D721Med (cell line): Measurements from ENCODE around the gene BAZ2B.

Source experiments
- DNase-seq: peaks from one replicate; pipeline ENCODE4 v3.0.0; 2011; ENCODE audit warnings: low spot score; ENCODE audit not compliant: insufficient read length
- FAIRE-seq: peaks from 2 replicates; lab custom pipeline; 2011; peaks lifted over from hg19 to GRCh38; lab: Jason Lieb, UNC
- CTCF ChIP-seq: IDR thresholded peaks from 2 replicates; pipeline ENCODE4 v1.5.1; 2012; ENCODE audit warnings: mild to moderate bottlenecking, control low read depth; ENCODE audit not compliant: insufficient read depth; ENCODE audit errors: missing control alignments

Gene BAZ2B

GRCh38 chr2:159317392-159318088 is 298.8 kb downstream of the BAZ2B start:
- no peak for TF ChIP-seq CTCF
- DNase-seq = no peak
- FAIRE-seq = no peak

- no peak for TF ChIP-seq CTCF
- FAIRE-seq (no peak), DNase-seq (no peak)
Observed at GRCh38 chr2:159307942-159308341, 308.4 kb downstream of the BAZ2B start.

- TF ChIP-seq CTCF = no peak
- no peak for DNase-seq
Observed at GRCh38 chr2:159300586-159300985, 315.8 kb downstream of the BAZ2B start.

DNA sequence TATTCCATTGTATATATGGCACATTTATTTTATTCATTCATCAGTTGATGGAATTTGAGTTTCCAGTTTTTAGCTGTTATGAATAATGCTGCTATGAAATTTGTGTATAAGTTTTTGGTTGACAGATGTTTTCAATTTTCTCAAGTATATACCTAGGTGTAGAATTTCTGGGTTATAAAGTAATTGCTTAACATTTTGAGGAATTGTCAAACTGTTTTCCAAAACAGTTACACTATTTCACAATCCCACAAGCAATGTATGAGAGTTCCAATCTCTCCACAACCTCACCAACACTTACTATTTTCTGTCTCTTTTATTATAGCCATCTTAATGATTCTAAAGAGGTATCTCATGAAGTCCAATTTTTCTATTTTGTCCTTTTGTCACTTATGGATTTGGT is 317.4 kb downstream of the BAZ2B start:
- FAIRE-seq (no peak), DNase-seq (no peak)
- TF ChIP-seq CTCF = no peak

More at GRCh38 chr2:159300586-159300985, 315.8 kb downstream of the BAZ2B start:
- no peak for FAIRE-seq

DNA sequence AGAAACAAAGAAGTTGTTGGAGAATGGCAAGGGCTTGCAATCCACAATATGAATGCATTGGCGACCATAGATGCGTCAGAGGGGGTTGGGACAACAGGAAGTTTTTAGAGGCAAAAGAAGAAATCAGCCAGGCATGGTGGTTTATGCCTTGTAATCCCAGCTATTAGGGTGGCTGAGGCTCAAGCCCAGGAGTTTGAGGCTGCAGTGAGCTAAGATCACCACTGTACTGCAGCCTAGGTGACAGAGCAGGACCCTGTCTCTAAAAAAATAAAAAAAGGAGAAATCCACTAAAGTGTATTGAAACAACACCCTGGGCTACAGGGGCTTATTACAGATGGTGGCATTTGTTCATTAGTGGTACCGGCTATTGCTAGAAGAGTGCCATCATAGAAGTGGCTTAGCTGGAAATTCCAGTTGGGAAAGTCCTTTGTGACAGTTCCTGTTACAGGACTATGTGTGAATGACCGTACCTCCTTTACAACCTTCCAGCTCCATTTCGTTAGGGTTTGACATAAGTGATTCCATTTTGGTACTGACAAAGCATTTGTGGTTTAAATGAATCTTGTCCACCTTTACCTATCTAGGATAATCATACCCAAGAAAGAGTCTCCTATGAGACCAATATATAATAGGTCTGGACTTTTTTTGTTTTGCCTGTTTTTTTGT is 319.2 kb downstream of the BAZ2B start:
- DNase-seq (no peak), FAIRE-seq (no peak)
- TF ChIP-seq CTCF = no peak

- no peak for FAIRE-seq
- no peak for TF ChIP-seq CTCF
Observed at GRCh38 chr2:159292157-159292556, 324.2 kb downstream of the BAZ2B start.

More at GRCh38 chr2:159292157-159292556, 324.2 kb downstream of the BAZ2B start:
- no peak for DNase-seq
